ENCODE data around the gene GRM7.

GRM7 gene

DNA sequence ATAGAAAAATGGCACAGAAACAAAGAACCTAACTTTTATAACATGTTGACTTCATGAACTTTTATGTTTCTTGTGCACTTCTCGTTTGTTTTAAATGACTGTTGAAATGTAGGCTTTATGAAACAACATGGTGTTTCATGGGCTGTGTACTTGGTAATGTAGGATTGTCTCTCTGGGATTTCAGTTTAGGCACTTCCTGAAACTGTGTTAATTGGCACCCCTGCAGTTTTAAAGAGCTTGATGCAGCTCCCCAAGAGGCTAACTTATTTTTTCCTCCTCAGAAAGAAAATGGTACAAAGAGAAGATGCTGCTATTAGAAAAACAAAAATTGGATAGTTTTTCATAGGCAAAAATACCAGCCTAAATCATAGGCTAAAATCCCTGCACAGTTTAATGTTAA lies 239.2 kb downstream of the GRM7 start:
- Mint-ChIP-seq H3K4me1 (ENCODE audit: low read depth in 2 of 2) (no peaks in the 10 kb centered on the region), H3K27ac (no peak overlapping the region), H3K9me3 (peaks cover 8 to 10% of the 10 kb centered on the region in 2 donors), H3K27me3 (no peaks in the 10 kb centered on the region), H3K36me3 (ENCODE audit: insufficient read depth) (no peaks in the 10 kb centered on the region), H3K4me3 (no peak overlapping the region)
- ATAC-seq (replicated peaks) (no peak), DNase-seq (no peak)

GRCh38 chr3:7106635-7107034 lies 245.7 kb downstream of the GRM7 start:
- Mint-ChIP-seq H3K4me3 (no peak overlapping the region), H3K4me1 (ENCODE audit: low read depth in 2 of 2) (no peaks in the 10 kb centered on the region), H3K36me3 (ENCODE audit: insufficient read depth) (no peaks in the 10 kb centered on the region), H3K27me3 (no peaks in the 10 kb centered on the region), H3K27ac (no peak overlapping the region), H3K9me3 (peaks cover 12 to 15% of the 10 kb centered on the region in 2 donors)
- no peak for ATAC-seq (replicated peaks)
- no peak for DNase-seq

DNA sequence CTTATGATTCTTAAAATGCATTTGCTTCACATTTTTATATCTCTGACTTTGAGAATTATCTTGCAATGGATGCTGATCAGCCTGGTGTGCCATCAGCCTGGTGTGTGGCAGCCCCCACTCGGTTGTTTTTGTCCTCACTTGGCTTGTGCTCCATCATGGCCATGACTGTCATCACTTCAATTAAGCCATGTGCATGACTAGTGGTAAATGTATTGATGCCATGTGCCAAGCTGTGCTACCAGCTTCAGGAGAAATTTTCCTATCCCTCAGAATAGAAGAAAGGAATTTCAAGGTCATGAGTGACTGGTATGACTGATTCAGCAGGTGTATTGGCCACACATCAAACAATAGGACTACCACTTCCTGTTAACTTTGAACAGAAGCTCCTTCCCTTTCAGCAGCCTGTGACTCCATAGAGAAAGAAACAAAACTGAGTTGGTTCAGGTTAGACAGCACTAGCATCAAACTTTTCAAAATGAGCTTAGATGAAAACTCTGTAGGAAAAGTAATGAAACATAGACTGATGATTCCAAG lies 251.7 kb downstream of the GRM7 start:
- no peak for ATAC-seq (replicated peaks)
- no peak for DNase-seq
- H3K9me3 Mint-ChIP-seq = peaks cover 15 to 21% of the 10 kb centered on the region in 2 donors
- H3K27me3 Mint-ChIP-seq = no peaks in the 10 kb centered on the region
- H3K4me3 Mint-ChIP-seq = no peak overlapping the region
- no peaks in the 10 kb centered on the region for H3K4me1 Mint-ChIP-seq (ENCODE audit: low read depth in 2 of 2)
- H3K27ac Mint-ChIP-seq = no peak overlapping the region
- no peaks in the 10 kb centered on the region for H3K36me3 Mint-ChIP-seq (ENCODE audit: insufficient read depth)

DNA sequence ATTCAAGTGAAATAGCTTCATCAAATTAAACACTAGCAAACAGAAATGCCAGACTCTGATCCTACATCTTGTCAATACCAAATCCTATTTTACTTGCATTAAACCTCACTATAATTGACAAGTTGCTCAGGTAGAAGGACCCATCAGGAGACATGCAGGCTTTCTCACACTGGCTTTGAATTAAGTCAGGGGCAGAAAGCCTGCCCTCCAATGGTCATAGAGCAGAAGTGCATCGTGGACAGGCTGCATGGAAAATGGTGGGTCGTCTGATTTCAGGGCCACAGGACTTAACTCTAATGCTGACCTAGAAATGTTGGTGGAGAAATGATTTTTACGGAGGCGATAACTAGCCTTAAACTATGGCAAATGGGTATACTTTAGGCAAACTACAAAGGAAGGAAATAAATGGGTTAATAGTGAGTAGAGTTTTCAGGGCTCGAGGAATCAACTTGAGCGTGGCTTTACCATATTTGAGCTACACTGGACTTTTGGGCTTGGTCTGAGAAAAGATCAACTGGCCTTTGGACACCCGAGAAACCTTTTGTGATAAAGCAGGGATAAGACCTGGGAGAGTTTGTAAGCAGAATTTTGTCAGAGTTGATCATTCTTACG lies 283.9 kb downstream of the GRM7 start:
- Mint-ChIP-seq H3K4me3 (no peak overlapping the region), H3K27ac (no peak overlapping the region), H3K36me3 (ENCODE audit: insufficient read depth) (no peaks in the 10 kb centered on the region), H3K27me3 (no peaks in the 10 kb centered on the region), H3K9me3 (peaks cover 0 to 11% of the 10 kb centered on the region in 2 donors), H3K4me1 (ENCODE audit: low read depth in 2 of 2) (no peaks in the 10 kb centered on the region)
- DNase-seq (no peak), ATAC-seq (replicated peaks) (no peak)

GRCh38 chr3:7146529-7146928 lies 285.6 kb downstream of the GRM7 start:
- H3K27ac Mint-ChIP-seq = no peak overlapping the region
- no peaks in the 10 kb centered on the region for H3K27me3 Mint-ChIP-seq
- DNase-seq = no peak
- peaks cover 0 to 12% of the 10 kb centered on the region in 2 donors for H3K9me3 Mint-ChIP-seq
- H3K4me1 Mint-ChIP-seq (ENCODE audit: low read depth in 2 of 2) = no peaks in the 10 kb centered on the region
- H3K36me3 Mint-ChIP-seq (ENCODE audit: insufficient read depth) = no peaks in the 10 kb centered on the region
- H3K4me3 Mint-ChIP-seq = no peak overlapping the region
- ATAC-seq (replicated peaks) = no peak

- DNase-seq (no peak), ATAC-seq (replicated peaks) (no peak)
- no peaks in the 10 kb centered on the region for H3K27me3 Mint-ChIP-seq
- H3K36me3 Mint-ChIP-seq (ENCODE audit: insufficient read depth) = no peaks in the 10 kb centered on the region
- H3K4me1 Mint-ChIP-seq (ENCODE audit: low read depth in 2 of 2) = no peaks in the 10 kb centered on the region
- H3K27ac Mint-ChIP-seq = no peak overlapping the region
- peaks cover 6 to 9% of the 10 kb centered on the region in 2 donors for H3K9me3 Mint-ChIP-seq
- H3K4me3 Mint-ChIP-seq = no peak overlapping the region
These were observed 297.6 kb downstream of the GRM7 start for GRCh38 chr3:7158516-7158915.

- Mint-ChIP-seq H3K4me1 (ENCODE audit: low read depth in 2 of 2) (no peaks in the 10 kb centered on the region), H3K27ac (no peak overlapping the region), H3K4me3 (no peak overlapping the region), H3K9me3 (peaks cover 6 to 9% of the 10 kb centered on the region in 2 donors), H3K36me3 (ENCODE audit: insufficient read depth) (no peaks in the 10 kb centered on the region), H3K27me3 (no peaks in the 10 kb centered on the region)
- DNase-seq (no peak), ATAC-seq (replicated peaks) (no peak)
These were observed 299.8 kb downstream of the GRM7 start for GRCh38 chr3:7160689-7161088.

DNA sequence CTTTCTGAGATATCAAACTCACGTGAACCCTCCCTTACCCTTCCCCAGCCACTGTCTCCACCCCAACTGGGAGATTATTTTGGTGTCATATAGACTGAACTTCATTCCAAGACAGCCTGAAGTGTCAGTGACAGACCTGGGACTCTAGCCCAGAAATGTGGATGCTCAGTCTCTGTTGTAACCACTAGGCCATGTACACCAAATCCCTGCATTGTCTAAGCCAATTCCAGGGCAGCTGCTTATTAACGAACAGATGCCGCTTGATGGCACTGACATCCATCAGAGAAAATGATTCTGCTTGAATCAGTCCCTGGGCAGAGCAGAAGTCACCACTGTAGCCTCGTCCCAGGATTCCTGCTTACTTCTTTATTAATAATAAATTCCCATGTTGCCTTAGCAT lies 305.5 kb downstream of the GRM7 start:
- ATAC-seq (replicated peaks) (no peak), DNase-seq (no peak)
- Mint-ChIP-seq H3K4me3 (no peak overlapping the region), H3K27ac (no peak overlapping the region), H3K4me1 (ENCODE audit: low read depth in 2 of 2) (no peaks in the 10 kb centered on the region), H3K27me3 (no peaks in the 10 kb centered on the region), H3K9me3 (peaks cover 6 to 16% of the 10 kb centered on the region in 2 donors), H3K36me3 (ENCODE audit: insufficient read depth) (peaks cover 3% of the 10 kb centered on the region)

- Mint-ChIP-seq H3K27me3 (no peaks in the 10 kb centered on the region), H3K4me1 (ENCODE audit: low read depth in 2 of 2) (no peaks in the 10 kb centered on the region), H3K4me3 (no peak overlapping the region), H3K36me3 (ENCODE audit: insufficient read depth) (peaks cover 3% of the 10 kb centered on the region), H3K9me3 (peaks cover 0 to 14% of the 10 kb centered on the region in 2 donors), H3K27ac (no peak overlapping the region)
- DNase-seq (no peak), ATAC-seq (replicated peaks) (no peak)
These were observed 310.6 kb downstream of the GRM7 start for GRCh38 chr3:7171493-7171892.

- H3K27me3 Mint-ChIP-seq = no peaks in the 10 kb centered on the region
- H3K9me3 Mint-ChIP-seq = peaks cover 1 to 14% of the 10 kb centered on the region in 2 donors
- H3K36me3 Mint-ChIP-seq (ENCODE audit: insufficient read depth) = peaks cover 3% of the 10 kb centered on the region
- no peak overlapping the region for H3K4me3 Mint-ChIP-seq
- no peak overlapping the region for H3K27ac Mint-ChIP-seq
- no peaks in the 10 kb centered on the region for H3K4me1 Mint-ChIP-seq (ENCODE audit: low read depth in 2 of 2)
- DNase-seq (no peak), ATAC-seq (replicated peaks) (no peak)
These were observed 312.1 kb downstream of the GRM7 start for GRCh38 chr3:7172996-7173395.

DNA sequence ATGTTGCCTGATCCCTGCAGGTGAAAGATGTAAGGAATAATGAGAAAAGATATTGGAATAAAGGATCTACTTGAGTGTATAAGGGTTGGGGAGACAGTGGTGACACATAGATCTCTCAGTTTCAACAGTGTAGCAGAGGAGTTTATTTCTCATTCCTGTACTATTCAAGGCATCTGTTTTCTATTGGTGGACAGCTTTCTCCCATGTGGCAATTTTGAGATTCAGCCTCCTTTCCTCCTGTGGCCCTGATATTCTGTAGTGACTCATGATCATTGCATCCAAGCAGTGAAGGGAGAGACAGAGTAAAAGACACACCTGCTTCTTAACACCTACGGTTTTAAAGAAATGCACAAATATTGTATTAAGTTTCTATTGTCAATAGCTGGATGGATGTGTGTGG lies 327.6 kb downstream of the GRM7 start:
- H3K4me1 Mint-ChIP-seq (ENCODE audit: low read depth in 2 of 2) = no peaks in the 10 kb centered on the region
- peaks cover 0 to 6% of the 10 kb centered on the region in 2 donors for H3K9me3 Mint-ChIP-seq
- H3K36me3 Mint-ChIP-seq (ENCODE audit: insufficient read depth) = no peaks in the 10 kb centered on the region

GRCh38 chr3:7190095-7190494 lies 329.2 kb downstream of the GRM7 start:
- Mint-ChIP-seq H3K9me3 (peaks cover 0 to 6% of the 10 kb centered on the region in 2 donors), H3K27ac (no peak overlapping the region), H3K27me3 (no peaks in the 10 kb centered on the region), H3K4me1 (ENCODE audit: low read depth in 2 of 2) (no peaks in the 10 kb centered on the region), H3K4me3 (no peak overlapping the region), H3K36me3 (ENCODE audit: insufficient read depth) (no peaks in the 10 kb centered on the region)
- ATAC-seq (replicated peaks) (no peak), DNase-seq (no peak)

More for the DNA sequence above, 327.6 kb downstream of the GRM7 start:
- ATAC-seq (replicated peaks) = no peak
- no peak for DNase-seq
- no peak overlapping the region for H3K4me3 Mint-ChIP-seq
- H3K27ac Mint-ChIP-seq = no peak overlapping the region
- no peaks in the 10 kb centered on the region for H3K27me3 Mint-ChIP-seq

GRCh38 chr3:7193269-7193668 lies 332.4 kb downstream of the GRM7 start:
- H3K27me3 Mint-ChIP-seq = no peaks in the 10 kb centered on the region
- no peaks in the 10 kb centered on the region for H3K36me3 Mint-ChIP-seq (ENCODE audit: insufficient read depth)
- peaks cover 0 to 6% of the 10 kb centered on the region in 2 donors for H3K9me3 Mint-ChIP-seq
- H3K27ac Mint-ChIP-seq = no peak overlapping the region
- ATAC-seq (replicated peaks) (no peak), DNase-seq (no peak)
- H3K4me3 Mint-ChIP-seq = no peak overlapping the region
- H3K4me1 Mint-ChIP-seq (ENCODE audit: low read depth in 2 of 2) = no peaks in the 10 kb centered on the region

- H3K36me3 Mint-ChIP-seq (ENCODE audit: insufficient read depth) = no peaks in the 10 kb centered on the region
- no peaks in the 10 kb centered on the region for H3K27me3 Mint-ChIP-seq
These were observed 333.3 kb downstream of the GRM7 start for GRCh38 chr3:7194071-7194835.

More at GRCh38 chr3:7194071-7194835, 333.3 kb downstream of the GRM7 start:
- peaks cover 0 to 6% of the 10 kb centered on the region in 2 donors for H3K9me3 Mint-ChIP-seq
- no peak for ATAC-seq (replicated peaks)
- H3K4me3 Mint-ChIP-seq = no peak overlapping the region
- H3K4me1 Mint-ChIP-seq (ENCODE audit: low read depth in 2 of 2) = no peaks in the 10 kb centered on the region
- DNase-seq = no peak
- no peak overlapping the region for H3K27ac Mint-ChIP-seq
